GM18499 (cell line): ENCODE measurements around the gene FLAD1.
A peak's percentile ranks its signal among the peaks of the same experiment; 100 is the strongest.

Experiments used
- ATAC-seq: cut with Tn5 transposase; IDR thresholded peaks from one replicate; pipeline ENCODE4 v1.9.1; 2021; ENCODE audit warnings: moderate number of reproducible peaks; ENCODE audit not compliant: insufficient read depth, unreplicated experiment

Gene FLAD1

DNA sequence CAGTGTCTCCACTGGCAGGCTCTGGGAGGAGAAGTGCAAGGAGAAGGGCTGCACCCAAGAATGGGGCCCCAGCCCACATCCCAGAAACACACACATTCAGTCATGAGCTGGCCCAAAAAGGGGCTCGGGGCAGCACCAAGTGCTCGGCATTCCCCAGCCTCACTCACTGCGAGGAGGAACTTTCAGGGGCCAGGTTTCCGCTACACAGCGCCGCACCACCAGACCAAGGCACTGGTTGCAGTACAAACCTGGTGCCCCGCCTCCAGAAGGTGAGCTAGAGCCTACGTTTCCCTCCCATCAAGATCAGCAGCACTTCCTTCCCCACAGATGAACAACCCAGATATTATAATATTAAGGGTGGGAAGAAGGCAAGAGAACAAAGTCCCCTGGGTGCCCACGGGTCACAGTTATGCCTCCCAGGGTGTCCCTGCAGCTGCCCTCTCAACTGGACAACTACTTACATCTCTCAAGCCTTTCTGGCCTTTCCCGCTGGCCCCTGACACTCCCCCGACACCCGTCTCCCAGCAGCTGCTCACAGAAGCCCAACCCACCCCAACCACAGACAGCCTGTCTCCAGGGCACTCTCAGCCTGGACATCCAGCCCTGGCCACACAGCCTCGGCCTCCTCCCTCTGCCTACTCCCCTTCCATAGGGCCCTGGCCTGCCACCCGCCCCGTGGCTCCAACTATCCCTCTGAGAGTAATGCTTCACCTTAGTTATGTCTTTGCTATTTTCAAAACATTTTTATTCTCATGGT lies 31.1 kb upstream of the FLAD1 start:
- ATAC-seq, result no peak

GRCh38 chr1:154952664-154953063 lies 30.5 kb upstream of the FLAD1 start:
- ATAC-seq, result no peak

DNA sequence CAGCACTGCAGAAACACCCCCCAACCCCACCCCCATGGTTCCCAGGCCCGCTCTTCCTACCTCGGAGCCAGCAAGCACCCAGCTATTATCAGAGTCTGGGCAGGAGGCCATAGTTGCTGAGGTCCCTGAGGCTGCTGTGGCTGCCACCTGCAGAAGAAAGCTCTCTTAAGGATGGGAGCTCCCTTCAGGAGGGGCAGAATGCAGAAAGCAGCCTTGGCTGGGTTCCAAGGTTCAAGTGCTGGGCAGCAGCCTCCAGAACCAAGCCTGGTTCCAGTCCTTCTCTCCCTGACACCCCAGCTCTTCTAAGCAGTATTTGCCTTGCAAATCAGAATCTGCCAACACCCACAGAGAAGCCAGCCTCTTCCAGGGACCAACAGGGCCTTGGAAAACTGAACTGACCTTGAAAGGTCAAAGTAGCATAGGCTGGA lies 29.5 kb upstream of the FLAD1 start:
- no peak for ATAC-seq

DNA sequence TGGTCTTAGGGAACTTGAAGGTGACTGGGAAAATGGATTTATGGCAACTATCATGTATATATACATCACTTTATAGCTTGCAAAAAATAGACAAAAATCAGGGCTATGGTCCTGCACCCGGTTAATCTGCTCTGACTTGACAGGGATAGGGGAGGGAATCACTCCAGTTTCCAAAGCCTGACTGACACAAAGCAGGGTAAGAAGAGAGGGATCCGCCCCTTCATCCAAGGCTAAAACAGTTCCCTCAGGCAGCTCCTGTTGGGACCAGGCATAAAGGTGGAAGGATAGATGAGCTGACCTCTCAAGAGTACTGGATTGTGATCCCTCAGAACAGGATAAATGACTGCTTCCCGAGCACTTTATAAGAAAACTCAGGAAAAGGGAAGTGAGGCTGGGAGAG lies 28.6 kb upstream of the FLAD1 start:
- no peak for ATAC-seq

DNA sequence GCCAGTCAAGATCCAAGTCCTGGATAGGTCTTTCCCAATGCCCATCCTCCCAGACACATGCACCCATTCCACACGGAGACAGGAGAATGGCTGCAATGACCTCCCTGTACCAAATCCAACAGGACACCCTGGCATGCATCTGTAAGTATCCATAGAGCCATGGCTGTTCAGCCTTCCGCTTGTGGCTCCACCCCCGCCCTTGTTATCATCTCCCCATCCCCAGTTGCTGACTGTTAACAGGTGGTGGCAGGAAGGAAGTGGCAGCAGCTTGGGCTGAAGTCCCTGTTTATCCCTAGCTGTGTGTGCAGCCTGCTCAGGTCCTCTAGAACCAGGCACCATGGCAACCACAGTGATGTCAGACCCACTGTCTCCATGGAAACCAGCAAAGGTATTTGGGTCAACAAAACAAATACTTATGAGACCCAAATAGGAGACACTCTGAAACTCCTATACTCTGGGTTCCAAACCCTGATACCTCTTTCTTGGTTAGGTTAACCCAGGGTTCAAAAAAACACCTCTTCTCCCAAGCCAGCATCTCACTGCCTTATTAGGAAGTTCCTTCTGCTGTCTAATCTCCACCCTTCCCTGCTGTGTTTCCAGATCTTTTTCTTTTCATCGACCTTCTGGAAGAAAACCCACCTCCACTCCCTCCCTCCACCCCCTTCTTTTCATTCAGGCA lies 28.0 kb upstream of the FLAD1 start:
- no peak for ATAC-seq

DNA sequence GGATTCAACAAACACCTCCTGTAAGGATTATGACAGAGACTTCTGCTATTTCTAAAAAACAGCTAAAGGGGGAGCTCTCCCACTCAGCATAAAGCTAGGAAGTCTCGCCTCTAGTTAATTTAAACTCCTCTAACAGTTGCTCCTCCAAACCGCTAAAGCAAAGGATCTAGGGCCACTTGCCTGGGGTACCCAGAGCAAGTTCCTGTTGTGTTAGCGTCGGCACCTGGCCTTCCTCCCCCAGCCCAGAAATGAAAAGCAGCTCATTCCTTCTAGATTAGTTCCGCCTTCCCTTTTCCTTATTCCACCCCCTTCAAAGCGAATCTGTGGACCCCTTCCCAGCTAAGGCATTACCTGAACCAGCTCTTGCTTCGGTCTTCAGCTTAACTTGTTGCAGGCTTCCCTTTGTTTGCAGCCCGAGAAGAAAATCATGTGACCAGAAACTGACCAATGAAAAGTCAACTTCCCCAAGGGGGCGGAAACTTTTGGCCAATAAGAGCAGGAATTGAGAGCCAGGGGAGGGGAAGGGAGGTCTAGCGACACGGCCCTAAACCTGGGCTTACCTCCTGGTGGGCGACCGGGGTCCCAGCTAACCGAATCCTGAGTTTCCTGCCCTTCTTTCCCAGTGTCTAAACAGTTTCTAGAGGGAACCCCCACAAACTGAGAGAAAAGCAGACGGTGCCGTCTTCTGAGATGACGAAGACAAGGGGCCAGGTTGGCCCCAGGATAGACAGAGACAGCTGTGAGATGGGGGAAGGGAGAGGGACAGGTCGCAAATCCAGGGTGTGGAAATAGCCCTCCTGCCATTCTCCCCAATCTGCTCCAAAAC lies 27.2 kb upstream of the FLAD1 start, which contains the start of gene PBXIP1:
Gene PBXIP1 (minus strand): TSS at position 382 of the 826 bp plus-strand sequence. CDS start 2,378 bp downstream, outside the sequence.
- ATAC-seq, result no peak

DNA sequence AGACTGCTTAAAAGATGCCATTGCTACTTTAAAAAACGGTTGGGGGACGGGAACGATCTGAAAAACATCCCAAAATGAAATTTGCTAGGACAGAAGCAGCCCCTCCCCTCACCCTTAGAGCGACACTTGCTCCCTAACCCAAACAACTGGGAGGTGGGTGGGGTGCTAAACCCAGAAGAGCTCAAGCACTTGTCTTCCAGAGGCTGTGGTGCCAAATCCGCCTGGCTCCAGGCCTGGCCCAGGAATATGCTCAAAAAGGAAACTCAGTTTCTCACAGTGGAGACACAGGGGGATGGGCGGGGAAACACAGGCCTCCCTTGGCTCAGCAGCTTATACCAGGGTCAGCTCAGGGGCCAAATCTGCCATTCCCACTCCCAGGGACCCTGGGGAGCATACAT lies 26.6 kb upstream of the FLAD1 start:
- no peak for ATAC-seq

DNA sequence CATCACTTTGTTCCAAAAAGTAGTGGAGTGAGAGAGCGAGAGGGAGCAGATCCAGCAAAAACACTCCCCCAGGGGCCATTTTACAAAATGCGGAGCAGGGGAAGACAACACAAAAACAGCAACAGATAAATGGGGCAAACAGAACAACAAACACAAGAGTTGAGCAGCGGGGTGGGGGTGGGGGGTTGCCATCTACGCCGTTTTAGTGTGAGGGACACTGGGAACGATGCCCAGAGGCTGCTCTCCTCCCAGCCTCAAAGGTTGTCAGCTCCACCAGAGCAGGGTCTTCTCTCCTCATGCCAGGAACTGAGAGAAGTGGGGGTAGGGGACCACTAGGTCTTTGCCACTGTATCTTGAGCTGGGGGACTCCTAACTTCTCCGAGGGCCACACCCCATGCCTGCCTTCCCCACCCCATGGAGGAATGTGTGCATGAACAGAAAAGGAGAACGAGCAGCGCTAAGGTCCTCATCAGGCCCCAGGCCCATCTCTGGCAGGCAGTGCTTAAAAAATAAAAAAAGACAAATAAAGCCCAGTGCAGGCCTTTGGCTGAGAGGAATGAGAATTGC lies 26.0 kb upstream of the FLAD1 start:
- no peak for ATAC-seq

- ATAC-seq, result no peak
These were observed 25.1 kb upstream of the FLAD1 start for GRCh38 chr1:154958036-154958435.

DNA sequence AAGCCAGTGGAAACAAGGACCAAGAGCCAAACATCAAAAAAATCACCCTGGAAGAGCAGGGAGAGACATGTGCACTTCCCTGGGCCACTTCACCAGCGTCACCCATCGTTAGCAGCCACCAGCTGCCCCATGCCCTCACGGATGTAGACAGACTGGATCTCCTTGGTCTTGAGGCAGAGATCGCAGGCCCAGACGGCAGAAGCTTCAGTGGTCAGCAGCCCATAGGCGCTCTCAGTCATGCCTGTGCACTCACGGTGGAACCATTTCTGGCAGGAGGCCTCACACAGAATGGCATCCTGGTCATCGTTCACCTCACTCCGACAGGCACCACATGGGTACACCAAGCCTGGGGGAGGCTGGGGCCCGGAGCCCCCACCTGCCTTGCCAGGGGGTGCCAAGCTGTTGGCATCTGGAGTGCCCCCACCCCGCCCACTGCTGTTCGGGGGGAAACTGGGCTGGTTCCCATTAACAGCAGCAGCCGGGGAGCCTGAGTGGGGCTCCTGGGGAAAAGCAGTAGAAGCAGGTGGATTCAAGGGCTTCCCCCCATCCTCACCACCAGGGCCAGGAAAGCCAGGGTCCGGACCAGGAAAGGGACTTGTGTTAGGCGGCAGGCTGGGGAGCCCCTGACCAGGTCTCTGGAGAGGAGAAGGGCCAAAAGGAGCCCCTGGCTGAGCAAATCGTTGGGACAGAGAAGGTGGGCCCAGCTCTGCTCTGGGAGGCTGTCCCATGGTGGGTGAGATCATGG lies 24.3 kb upstream of the FLAD1 start:
- no peak for ATAC-seq

- no peak for ATAC-seq
These were observed 23.7 kb upstream of the FLAD1 start for GRCh38 chr1:154959426-154959780.

GRCh38 chr1:154960446-154961136 lies 22.6 kb upstream of the FLAD1 start:
- ATAC-seq, result no peak

- peak; percentile 35 for ATAC-seq
These were observed 21.7 kb upstream of the FLAD1 start, which contains the start of gene PYGO2 for GRCh38 chr1:154961207-154962155. Gene PYGO2, minus strand, starts transcription at chr1:154961782. Its CDS starts 206 bp downstream, at chr1:154961576.

GRCh38 chr1:154962156-154962749 lies 20.9 kb upstream of the FLAD1 start:
- no peak for ATAC-seq

GRCh38 chr1:154962795-154963330 lies 20.3 kb upstream of the FLAD1 start:
- no peak for ATAC-seq

DNA sequence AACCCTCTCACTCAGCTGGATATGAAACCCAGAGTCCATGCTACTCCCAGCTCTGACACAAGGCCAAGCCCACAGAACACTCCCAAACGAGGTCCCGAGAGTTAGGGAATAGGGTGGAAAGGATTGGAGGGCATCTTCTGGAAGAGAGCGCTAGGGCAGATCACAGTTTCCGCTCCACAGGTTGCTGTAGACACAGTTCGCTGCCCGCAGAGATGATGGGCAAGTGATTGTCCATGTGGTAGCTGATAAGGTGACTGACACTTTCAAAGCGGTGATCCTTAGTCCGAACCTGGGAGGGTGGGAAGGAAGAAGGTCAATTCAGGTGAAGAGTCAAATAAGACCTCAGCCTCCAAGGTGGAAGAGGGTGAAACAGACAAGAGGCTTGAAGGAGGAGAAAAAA lies 19.5 kb upstream of the FLAD1 start:
- ATAC-seq, result no peak

DNA sequence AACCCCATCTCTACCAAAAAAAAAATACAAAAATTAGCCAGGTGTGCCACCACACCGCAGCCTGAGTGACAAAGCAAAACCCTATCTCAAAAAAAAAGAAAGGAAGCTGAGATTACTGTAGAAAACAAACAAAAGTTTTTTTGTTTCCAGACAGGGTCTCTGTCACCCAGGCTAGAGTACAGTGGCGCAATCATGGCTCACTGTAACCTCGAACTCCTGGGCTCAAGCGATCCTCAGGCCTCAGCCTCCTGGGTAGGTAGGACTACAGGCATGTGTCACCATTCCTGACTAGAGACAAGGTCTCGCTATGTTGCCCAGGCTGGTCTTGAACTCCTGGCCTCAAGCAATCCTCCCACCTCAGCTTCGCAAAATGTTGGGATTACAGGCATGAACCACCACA lies 18.8 kb upstream of the FLAD1 start:
- no peak for ATAC-seq

- ATAC-seq, result no peak
These were observed 17.0 kb upstream of the FLAD1 start for GRCh38 chr1:154966111-154966510.
